Neural progenitor cell (in vitro differentiated cells): Measurements from ENCODE around the gene RRP7A. TPM values are rescaled to one million over a fixed set of nuclear protein-coding genes. Genes with fewer than 3 reads are reported as not detected.

Experiments used
- DNase-seq: peaks from one replicate; pipeline ENCODE4 v3.0.0-alpha.2; 2016; ENCODE audit warnings: low spot score
- H2AFZ ChIP-seq: fragments of 200-600 bp; sonication (generic); replicated peaks from 2 replicates; pipeline ENCODE4 v1.6.1; 2016; ENCODE audit warnings: antibody characterized with exemption
- H3F3A ChIP-seq: fragments of 200-600 bp; sonication (generic); 2 replicates; pipeline ENCODE4 v1.6.1; 2016; ENCODE audit warnings: antibody characterized with exemption, low read depth
- H3K27ac ChIP-seq: fragments of 200-600 bp; sonication (generic); 2 replicates; pipeline ENCODE4 v1.5.1; 2016; ENCODE audit warnings: mild to moderate bottlenecking
- H3K27me3 ChIP-seq: fragments of 200-600 bp; sonication (generic); 2 replicates; pipeline ENCODE4 v1.6.1; 2016; ENCODE audit warnings: mild to moderate bottlenecking, moderate library complexity
- H3K36me3 ChIP-seq: fragments of 200-600 bp; sonication (generic); 2 replicates; pipeline ENCODE4 v1.5.1; 2016
- H3K4me1 ChIP-seq: fragments of 200-600 bp; sonication (generic); 2 replicates; pipeline ENCODE4 v1.6.1; 2016; ENCODE audit warnings: mixed run types
- H3K4me2 ChIP-seq: fragments of 200-600 bp; sonication (generic); 2 replicates; pipeline ENCODE4 v1.6.1; 2016
- H3K4me3 ChIP-seq: fragments of 200-600 bp; sonication (generic); 2 replicates; pipeline ENCODE4 v1.5.1; 2016
- H3K79me2 ChIP-seq: fragments of 200-600 bp; sonication (generic); 2 replicates; pipeline ENCODE4 v1.6.1; 2016; ENCODE audit warnings: low read depth
- H3K9ac ChIP-seq: fragments of 200-600 bp; sonication (generic); 2 replicates; pipeline ENCODE4 v1.6.1; 2016
- H3K9me3 ChIP-seq: fragments of 200-600 bp; sonication (generic); 2 replicates; pipeline ENCODE4 v1.5.1; 2016; ENCODE audit warnings: low read depth
- H4K20me1 ChIP-seq: fragments of 200-600 bp; sonication (generic); 2 replicates; pipeline ENCODE4 v1.6.1; 2016; ENCODE audit warnings: low read depth
- H3K27ac Mint-ChIP-seq: 3 replicates; pipeline ENCODE4 v1.8.0; 2021; ENCODE audit warnings: mixed read lengths
- H3K27me3 Mint-ChIP-seq: 2 replicates; pipeline ENCODE4 v1.8.0; 2022; ENCODE audit warnings: low read depth, mild to moderate bottlenecking, inconsistent platforms, moderate library complexity, mixed read lengths; ENCODE audit not compliant: insufficient read depth
- H3K36me3 Mint-ChIP-seq: 3 replicates; pipeline ENCODE4 v1.8.0; 2021; ENCODE audit warnings: mixed read lengths
- H3K4me1 Mint-ChIP-seq: 3 replicates; pipeline ENCODE4 v1.8.0; 2021; ENCODE audit warnings: mixed read lengths
- H3K4me3 Mint-ChIP-seq: 3 replicates; pipeline ENCODE4 v1.8.0; 2021; ENCODE audit warnings: mild to moderate bottlenecking, moderate library complexity, mixed read lengths
- H3K9me3 Mint-ChIP-seq: 3 replicates; pipeline ENCODE4 v1.8.0; 2020; ENCODE audit warnings: mixed read lengths
- EZH2 ChIP-seq: fragments of 200-600 bp; sonication (generic); IDR thresholded peaks from 2 replicates; pipeline ENCODE4 v1.6.1; 2017; ENCODE audit warnings: antibody characterized with exemption, mild to moderate bottlenecking, moderate library complexity
- EZH2phosphoT487 ChIP-seq: fragments of 200-600 bp; sonication (generic); IDR thresholded peaks from 2 replicates; pipeline ENCODE4 v1.6.1; 2017; ENCODE audit warnings: antibody characterized with exemption
- small RNA-seq: library from RNA; depleted of rRNA; stranded (forward); fragments of <200 nt; gene quantifications from one replicate; pipeline ENCODE3, GENCODE V24; 2015
- total RNA-seq: library from RNA; depleted of rRNA; stranded (reverse); fragments of >200 nt; gene quantifications from 2 replicates; pipeline ENCODE4 v1.2.3, GENCODE V29; 2015; ENCODE audit warnings: low replicate concordance
- TF ChIP-seq, protein P1 (sequence below): fragments of 200-600 bp; sonication (generic); IDR thresholded peaks from 2 replicates; pipeline ENCODE4 v1.5.1; 2017; ENCODE audit warnings: antibody characterized with exemption, mild to moderate bottlenecking

The RRP7A gene
- total RNA-seq, 1 donor from 2014 or later = 15.2 TPM

DNA sequence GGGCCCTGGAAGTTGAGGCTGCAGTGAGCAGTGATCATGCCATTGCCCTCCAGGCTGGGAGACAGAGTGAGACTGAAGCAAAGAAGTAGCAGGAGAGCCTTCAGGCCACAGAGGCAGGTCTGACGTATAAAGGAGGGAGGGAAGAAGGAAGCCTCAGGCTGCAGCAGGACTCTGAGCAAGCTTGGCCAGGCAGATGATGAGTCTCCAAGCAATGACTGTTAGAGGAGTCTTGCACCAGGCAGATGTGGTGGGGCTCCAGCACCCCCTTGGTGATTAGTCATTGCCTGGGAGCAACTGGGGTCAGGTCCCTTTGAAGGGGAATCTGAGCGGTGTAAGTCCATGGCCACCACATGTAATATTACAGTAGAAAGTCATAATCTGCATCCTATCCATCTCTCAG lies 50.8 kb downstream of the RRP7A start:
- no peaks in the 10 kb centered on the region for H3K36me3 Mint-ChIP-seq
- Histone ChIP-seq H3K27ac (no peak overlapping the region), H3K4me1 (no peaks in the 10 kb centered on the region), H4K20me1 (no peaks in the 10 kb centered on the region), H3F3A (no peaks in the 10 kb centered on the region), H3K79me2 (no peaks in the 10 kb centered on the region), H3K4me2 (no peak overlapping the region), H3K27me3 (no peaks in the 10 kb centered on the region), H3K9ac (no peak overlapping the region), H3K36me3 (no peaks in the 10 kb centered on the region), H3K9me3 (no peaks in the 10 kb centered on the region), H3K4me3 (no peak overlapping the region), H2AFZ (no peak overlapping the region)
- peaks cover 10% of the 10 kb centered on the region for H3K4me1 Mint-ChIP-seq
- no peak overlapping the region for H3K27ac Mint-ChIP-seq
- H3K4me3 Mint-ChIP-seq = no peak overlapping the region
- DNase-seq = no peak
- TF ChIP-seq, protein P1, sequence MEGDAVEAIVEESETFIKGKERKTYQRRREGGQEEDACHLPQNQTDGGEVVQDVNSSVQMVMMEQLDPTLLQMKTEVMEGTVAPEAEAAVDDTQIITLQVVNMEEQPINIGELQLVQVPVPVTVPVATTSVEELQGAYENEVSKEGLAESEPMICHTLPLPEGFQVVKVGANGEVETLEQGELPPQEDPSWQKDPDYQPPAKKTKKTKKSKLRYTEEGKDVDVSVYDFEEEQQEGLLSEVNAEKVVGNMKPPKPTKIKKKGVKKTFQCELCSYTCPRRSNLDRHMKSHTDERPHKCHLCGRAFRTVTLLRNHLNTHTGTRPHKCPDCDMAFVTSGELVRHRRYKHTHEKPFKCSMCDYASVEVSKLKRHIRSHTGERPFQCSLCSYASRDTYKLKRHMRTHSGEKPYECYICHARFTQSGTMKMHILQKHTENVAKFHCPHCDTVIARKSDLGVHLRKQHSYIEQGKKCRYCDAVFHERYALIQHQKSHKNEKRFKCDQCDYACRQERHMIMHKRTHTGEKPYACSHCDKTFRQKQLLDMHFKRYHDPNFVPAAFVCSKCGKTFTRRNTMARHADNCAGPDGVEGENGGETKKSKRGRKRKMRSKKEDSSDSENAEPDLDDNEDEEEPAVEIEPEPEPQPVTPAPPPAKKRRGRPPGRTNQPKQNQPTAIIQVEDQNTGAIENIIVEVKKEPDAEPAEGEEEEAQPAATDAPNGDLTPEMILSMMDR = no peak
- TF ChIP-seq EZH2 = no peak
- TF ChIP-seq EZH2phosphoT487 = no peak
- peaks cover 10% of the 10 kb centered on the region for H3K27me3 Mint-ChIP-seq
- H3K9me3 Mint-ChIP-seq = peaks cover 4% of the 10 kb centered on the region

DNA sequence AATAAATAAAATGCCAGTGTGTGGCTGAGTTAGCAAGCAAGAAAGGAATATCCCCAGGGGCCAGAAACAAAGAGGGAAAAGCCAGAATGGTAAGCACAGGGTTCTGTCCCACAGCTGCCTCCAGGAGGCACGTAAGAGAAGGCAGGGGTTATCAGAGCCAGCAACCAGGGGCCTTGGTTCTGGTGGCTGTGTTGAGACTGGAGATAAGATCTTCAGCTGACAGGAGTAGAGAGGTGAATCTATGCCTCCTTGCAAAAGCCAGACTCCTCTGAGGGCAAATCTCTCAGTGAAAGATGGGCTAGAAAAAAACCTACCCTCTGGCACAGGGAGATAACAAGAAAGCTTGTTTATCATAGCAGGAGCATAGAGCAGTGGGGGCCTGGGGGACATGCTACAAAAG lies 57.6 kb downstream of the RRP7A start:
- H3K27ac Mint-ChIP-seq = no peak overlapping the region

DNA sequence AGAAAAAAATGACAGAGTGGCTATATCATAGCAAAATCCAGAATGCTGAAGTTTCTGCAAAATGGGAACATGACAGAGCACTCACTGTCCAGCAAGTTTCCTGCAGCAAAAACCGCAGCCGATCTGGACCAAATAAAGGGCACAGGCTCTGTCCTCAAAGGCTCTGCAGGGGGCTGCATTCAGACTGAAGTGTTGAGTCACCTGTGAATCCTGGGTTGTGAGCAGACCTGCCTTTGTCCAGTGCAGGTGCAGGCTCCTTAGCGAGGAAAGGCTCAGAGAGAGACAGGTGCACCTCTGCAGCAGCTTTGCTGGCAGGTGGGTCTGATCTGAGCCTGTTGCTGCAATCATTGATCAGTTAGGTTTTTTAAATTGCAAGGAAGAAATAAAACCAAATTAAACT lies 58.1 kb downstream of the RRP7A start:
- no peak for TF ChIP-seq EZH2phosphoT487
- TF ChIP-seq EZH2 = no peak
- TF ChIP-seq, protein P1 = no peak
- no peaks in the 10 kb centered on the region for H3K36me3 Mint-ChIP-seq
- Histone ChIP-seq H3K9me3 (no peaks in the 10 kb centered on the region), H2AFZ (no peak overlapping the region), H3K4me1 (peaks cover 29% of the 10 kb centered on the region), H3K4me2 (peak overlapping the region; percentile 55), H3K27ac (no peak overlapping the region), H3K27me3 (no peaks in the 10 kb centered on the region), H3K9ac (no peak overlapping the region), H3K36me3 (no peaks in the 10 kb centered on the region), H3K79me2 (no peaks in the 10 kb centered on the region), H3F3A (peaks cover 25% of the 10 kb centered on the region), H3K4me3 (no peak overlapping the region), H4K20me1 (no peaks in the 10 kb centered on the region)
- H3K4me3 Mint-ChIP-seq = no peak overlapping the region
- peaks cover 30% of the 10 kb centered on the region for H3K4me1 Mint-ChIP-seq
- H3K27me3 Mint-ChIP-seq = peaks cover 18% of the 10 kb centered on the region
- no peak overlapping the region for H3K27ac Mint-ChIP-seq
- H3K9me3 Mint-ChIP-seq = peaks cover 12% of the 10 kb centered on the region
- peak; percentile 58 for DNase-seq

More for the DNA sequence above, 57.6 kb downstream of the RRP7A start:
- Histone ChIP-seq H3K27ac (no peak overlapping the region), H3K9me3 (no peaks in the 10 kb centered on the region), H3K4me1 (peaks cover 29% of the 10 kb centered on the region), H3K36me3 (no peaks in the 10 kb centered on the region), H3K27me3 (no peaks in the 10 kb centered on the region), H3F3A (peaks cover 25% of the 10 kb centered on the region), H4K20me1 (no peaks in the 10 kb centered on the region), H3K4me2 (peak overlapping the region; percentile 55), H3K9ac (no peak overlapping the region), H2AFZ (peak overlapping the region; percentile 55), H3K79me2 (no peaks in the 10 kb centered on the region), H3K4me3 (no peak overlapping the region)
- peaks cover 10% of the 10 kb centered on the region for H3K9me3 Mint-ChIP-seq
- peaks cover 30% of the 10 kb centered on the region for H3K4me1 Mint-ChIP-seq
- DNase-seq = peak; percentile 41
- no peak overlapping the region for H3K4me3 Mint-ChIP-seq
- H3K27me3 Mint-ChIP-seq = peaks cover 18% of the 10 kb centered on the region
- TF ChIP-seq, protein P1 = no peak
- TF ChIP-seq EZH2 (no peak), EZH2phosphoT487 (no peak)
- no peaks in the 10 kb centered on the region for H3K36me3 Mint-ChIP-seq

Small RNA genes lying within 50 kb of the gene (small RNA-seq; reads per million reads assigned to genes)
- gene RN7SKP80 (not detected), gene RNU6-513P (not detected)

Other genes starting within 250 kb of the RRP7A start
- gene TCF20, start 249.1 kb downstream of the RRP7A start, total RNA-seq = 53.7 and 67.4 TPM in 2 replicates
- gene NFAM1, start 87.4 kb downstream of the RRP7A start, total RNA-seq = 0.19 and 0.40 TPM in 2 replicates
- gene SERHL2, start 34.2 kb upstream of the RRP7A start, total RNA-seq = 0.99 TPM in 1 of 2 replicates, not detected in the other
- gene POLDIP3, start 95.1 kb upstream of the RRP7A start, total RNA-seq = 37.8 and 67.2 TPM in 2 replicates
- gene ATP5MGL, start 120.8 kb upstream of the RRP7A start, total RNA-seq = 0.34 TPM in 1 of 2 replicates, not detected in the other
- gene CYB5R3, start 129.6 kb upstream of the RRP7A start, total RNA-seq = 21.6 and 61.5 TPM in 2 replicates
- 2.6 and 17.7 TPM in 2 replicates for gene A4GALT, start 201.1 kb upstream of the RRP7A start, total RNA-seq